GM19324 (cell line): ENCODE measurements around the gene SREBF2.

Experiments used
- ATAC-seq: cut with Tn5 transposase; IDR thresholded peaks from one replicate; pipeline ENCODE4 v1.9.1; 2021; ENCODE audit warnings: mild to moderate bottlenecking, moderate library complexity; ENCODE audit not compliant: unreplicated experiment, low FRiP score

The SREBF2 gene

GRCh38 chr22:41917375-41917902, 84.5 kb downstream of the SREBF2 start:
- ATAC-seq, result no peak

- no peak for ATAC-seq
Measured at GRCh38 chr22:41917903-41918791, 85.2 kb downstream of the SREBF2 start.

- ATAC-seq, result peak; percentile 56
Measured at GRCh38 chr22:41919357-41920224, 86.7 kb downstream of the SREBF2 start.

GRCh38 chr22:41920271-41920976, 87.5 kb downstream of the SREBF2 start:
- ATAC-seq, result peak; percentile 14

GRCh38 chr22:41922328-41922727, 89.4 kb downstream of the SREBF2 start:
- no peak for ATAC-seq

- no peak for ATAC-seq
Measured at GRCh38 chr22:41922940-41923594, 90.2 kb downstream of the SREBF2 start.

- no peak for ATAC-seq
Measured at GRCh38 chr22:41923595-41924276, 90.8 kb downstream of the SREBF2 start.

- ATAC-seq, result peak; percentile 38
Measured at GRCh38 chr22:41925783-41926460, 93.0 kb downstream of the SREBF2 start.

- ATAC-seq, result no peak
Measured at GRCh38 chr22:41927813-41928212, 94.9 kb downstream of the SREBF2 start.

- no peak for ATAC-seq
Measured at GRCh38 chr22:41928593-41929417, 95.9 kb downstream of the SREBF2 start.

GRCh38 chr22:41929418-41929810, 96.5 kb downstream of the SREBF2 start:
- ATAC-seq, result no peak

GRCh38 chr22:41931701-41932269, 98.9 kb downstream of the SREBF2 start:
- no peak for ATAC-seq

- ATAC-seq, result no peak
Measured at GRCh38 chr22:41932353-41932752, 99.4 kb downstream of the SREBF2 start.

- ATAC-seq, result no peak
Measured at GRCh38 chr22:41933411-41934177, 100.7 kb downstream of the SREBF2 start.

- no peak for ATAC-seq
Measured at GRCh38 chr22:41934284-41935014, 101.5 kb downstream of the SREBF2 start.

GRCh38 chr22:41935015-41935351, 102.1 kb downstream of the SREBF2 start:
- ATAC-seq, result no peak
